B cell (primary cell): ENCODE data around the gene UTP25. TPM values are rescaled to one million over a fixed set of nuclear protein-coding genes. Genes with fewer than 3 reads are reported as not detected.

Experiments
- ATAC-seq: fragments of 200-7000 bp; cut with Tn5 transposase; one replicate; pipeline ENCODE4 v1.10.0; 2021; ENCODE audit warnings: low read depth, mild to moderate bottlenecking, moderate number of reproducible peaks, moderate library complexity
- CTCF ChIA-PET: fragments of 350-600 bp; sonication (Branson Sonifier 250); formaldehyde crosslinking; loops from one replicate; lab custom pipeline; 2021; ENCODE audit warnings: antibody characterized with exemption, inconsistent platforms; lab: Charles Lee
- POLR2A ChIA-PET: fragments of 350-600 bp; sonication (Branson Sonifier 250); formaldehyde crosslinking; loops from one replicate; lab custom pipeline; 2021; ENCODE audit warnings: antibody characterized with exemption; lab: Charles Lee
- DNase-seq: peaks from one replicate; pipeline ENCODE4 v3.0.0; 2013
- H2AFZ ChIP-seq: 2 replicates; pipeline ENCODE4 v1.6.1; 2012; ENCODE audit warnings: mild to moderate bottlenecking, low read depth, low read length; ENCODE audit not compliant: insufficient read depth, poor library complexity, severe bottlenecking
- H3K27ac ChIP-seq, 2 donors: 1 replicate in 1 of 2; 2 replicates in 1 of 2; pipeline ENCODE4 v1.5.1; 2012 to 2013; ENCODE audit warnings: low read length in 2 of 2, mild to moderate bottlenecking in 2 of 2, moderate library complexity in 1 of 2
- H3K27me3 ChIP-seq, 4 experiments: fragments of 200-600 bp in 1 of 4; sonication (generic) in 1 of 4; replicated peaks in 1 of 4; 1 replicate in 2 of 4; 2 replicates in 2 of 4; pipeline versions ENCODE4 v1.6.1 to v1.7.0; 2013 to 2016; ENCODE audit warnings: low read length in 3 of 4, mild to moderate bottlenecking in 2 of 4, mixed read lengths in 1 of 4, moderate library complexity in 1 of 4; ENCODE audit not compliant: insufficient read depth in 4 of 4, control insufficient read depth in 3 of 4; ENCODE audit errors: control extremely low read depth in 1 of 4
- H3K36me3 ChIP-seq, 2 experiments: replicated peaks in 1 of 2; 1 replicate in 1 of 2; 2 replicates in 1 of 2; pipeline versions ENCODE4 v1.6.1 to v1.7.1; 2013; ENCODE audit warnings: low read length in 1 of 2; ENCODE audit not compliant: insufficient read depth in 2 of 2, control insufficient read depth in 1 of 2; ENCODE audit errors: control extremely low read depth in 1 of 2, extremely low read depth in 1 of 2
- H3K4me1 ChIP-seq, 2 donors: fragments of 200-600 bp in 1 of 2; sonication (generic) in 1 of 2; 1 replicate in 1 of 2; 2 replicates in 1 of 2; pipeline versions ENCODE4 v1.5.1 to v1.6.1; 2013 to 2017; ENCODE audit warnings: low read length in 2 of 2; ENCODE audit not compliant: control insufficient read depth in 2 of 2, insufficient read depth in 2 of 2
- H3K4me2 ChIP-seq: replicated peaks from 2 replicates; pipeline ENCODE3; 2012; ENCODE audit warnings: mild to moderate bottlenecking, low read depth, low read length; ENCODE audit not compliant: poor library complexity, severe bottlenecking
- H3K4me3 ChIP-seq, 5 experiments: fragments of 200-600 bp in 1 of 5; sonication (generic) in 1 of 5; 1 replicate in 3 of 5; 2 replicates in 2 of 5; pipeline versions ENCODE4 v1.5.1 to v1.7.0; 2011 to 2016; ENCODE audit warnings: low read length in 4 of 5, mild to moderate bottlenecking in 4 of 5, low read depth in 2 of 5, control low read depth in 1 of 5, moderate library complexity in 1 of 5; ENCODE audit not compliant: insufficient read depth in 1 of 5; ENCODE audit errors: control extremely low read depth in 1 of 5, extremely low read depth in 1 of 5
- H3K79me2 ChIP-seq: fragments of 200-600 bp; sonication (generic); one replicate; pipeline ENCODE4 v1.6.0; 2016; ENCODE audit warnings: low read length; ENCODE audit not compliant: control insufficient read depth, insufficient read depth
- H3K9ac ChIP-seq: fragments of 200-600 bp; sonication (generic); 2 replicates; pipeline ENCODE4 v1.6.1; 2017; ENCODE audit warnings: mild to moderate bottlenecking, low read length, moderate library complexity
- H3K9me3 ChIP-seq, 3 donors: one replicate each; pipeline versions ENCODE4 v1.6.1 to v1.7.1; 2013; ENCODE audit warnings: low read length in 2 of 3; ENCODE audit not compliant: control insufficient read depth in 2 of 3, insufficient read depth in 1 of 3; ENCODE audit errors: control extremely low read depth in 1 of 3
- H4K20me1 ChIP-seq: 2 replicates; pipeline ENCODE4 v1.6.0; 2012; ENCODE audit warnings: mild to moderate bottlenecking, low read length; ENCODE audit not compliant: insufficient read depth, control insufficient read depth, poor library complexity, severe bottlenecking
- H3K27ac Mint-ChIP-seq: one replicate; pipeline ENCODE4 v1.8.0; 2021; ENCODE audit warnings: mixed read lengths
- H3K27me3 Mint-ChIP-seq: one replicate; pipeline ENCODE4 v1.8.0; 2021; ENCODE audit warnings: mixed read lengths
- H3K4me1 Mint-ChIP-seq: one replicate; pipeline ENCODE4 v1.8.0; 2021; ENCODE audit warnings: mixed read lengths
- H3K4me3 Mint-ChIP-seq: one replicate; pipeline ENCODE4 v1.8.0; 2021; ENCODE audit warnings: mixed read lengths
- H3K9me3 Mint-ChIP-seq: one replicate; pipeline ENCODE4 v1.8.0; 2022; ENCODE audit warnings: mixed read lengths; ENCODE audit not compliant: insufficient read depth
- EZH2 ChIP-seq: IDR thresholded peaks from 2 replicates; pipeline ENCODE4 v1.6.1; 2012; ENCODE audit warnings: borderline replicate concordance, low read depth, mild to moderate bottlenecking, moderate library complexity, low read length; ENCODE audit not compliant: insufficient read depth, poor library complexity, severe bottlenecking
- WGBS: methylation state at CpG from one replicate; pipeline ENCODE4 v1.1.5; 2013; ENCODE audit warnings: missing lambda C conversion rate; ENCODE audit not compliant: insufficient coverage; 5-methylcytosine and 5-hydroxymethylcytosine counted together
- intact Hi-C: fragments of 100-400 bp; cut with micrococcal nuclease; formaldehyde crosslinking; loops from one replicate; pipeline ENCODE4 v1.10.0; 2022
- polyA plus RNA-seq: library from polyadenylated mRNA; depleted of rRNA; stranded (reverse); fragments of >200 nt; gene quantifications from 2 replicates; pipeline ENCODE4 v1.2.3, GENCODE V29; 2012
- total RNA-seq, 2 donors: library from RNA; stranded (reverse); fragments of 120-200 nt in 1 of 2; gene quantifications; 1 replicate in 1 of 2; 2 replicates in 1 of 2; pipeline versions ENCODE4 v1.2.3 to v1.2.4, GENCODE V29; 2013 to 2022
- TF ChIP-seq, protein P1 (sequence below): fragments of 200-600 bp; IDR thresholded peaks from one replicate; pipeline ENCODE4 v1.8.0; 2022; ENCODE audit warnings: antibody characterized with exemption, mild to moderate bottlenecking

UTP25 gene
- total and polyA plus RNA-seq, 2 donors (not counting 1 experiment from before 2014, with no cell fraction given): 6.2 to 16.6 TPM

DNA sequence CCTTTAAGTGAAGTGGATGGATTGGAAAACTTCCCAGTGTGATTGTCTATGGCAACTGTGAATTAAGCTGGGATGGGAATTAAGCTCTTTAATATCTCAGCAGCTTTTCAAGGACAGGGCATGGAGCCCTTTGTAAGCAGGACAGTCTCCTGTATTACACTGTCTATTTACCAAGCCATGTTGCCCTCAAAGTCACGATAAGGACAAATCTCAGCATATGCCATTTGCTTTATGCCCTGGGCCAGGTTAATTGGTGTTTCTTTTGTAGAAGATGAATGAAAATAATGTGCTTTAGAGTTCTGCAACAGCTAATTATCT is 17.6 kb downstream of the UTP25 start:
- no peaks in the 10 kb centered on the region for H3K27me3 Mint-ChIP-seq
- POLR2A ChIA-PET: no interaction called here
- Histone ChIP-seq H3K9me3 (no peaks in the 10 kb centered on the region), H3K36me3 (peaks cover 19 to 92% of the 10 kb centered on the region in 2 experiments), H3K79me2 (peaks cover 6% of the 10 kb centered on the region), H4K20me1 (peaks cover 12% of the 10 kb centered on the region), H2AFZ (no peak overlapping the region), H3K4me1 (no peaks in the 10 kb centered on the region), H3K27ac (no peak overlapping the region), H3K9ac (no peak overlapping the region), H3K4me2 (no peak overlapping the region), H3K27me3 (no peaks in the 10 kb centered on the region), H3K4me3 (no peak overlapping the region)
- H3K4me1 Mint-ChIP-seq: peaks cover 4% of the 10 kb centered on the region
- H3K4me3 Mint-ChIP-seq: no peak overlapping the region
- TF ChIP-seq EZH2: no peak
- TF ChIP-seq, protein P1, sequence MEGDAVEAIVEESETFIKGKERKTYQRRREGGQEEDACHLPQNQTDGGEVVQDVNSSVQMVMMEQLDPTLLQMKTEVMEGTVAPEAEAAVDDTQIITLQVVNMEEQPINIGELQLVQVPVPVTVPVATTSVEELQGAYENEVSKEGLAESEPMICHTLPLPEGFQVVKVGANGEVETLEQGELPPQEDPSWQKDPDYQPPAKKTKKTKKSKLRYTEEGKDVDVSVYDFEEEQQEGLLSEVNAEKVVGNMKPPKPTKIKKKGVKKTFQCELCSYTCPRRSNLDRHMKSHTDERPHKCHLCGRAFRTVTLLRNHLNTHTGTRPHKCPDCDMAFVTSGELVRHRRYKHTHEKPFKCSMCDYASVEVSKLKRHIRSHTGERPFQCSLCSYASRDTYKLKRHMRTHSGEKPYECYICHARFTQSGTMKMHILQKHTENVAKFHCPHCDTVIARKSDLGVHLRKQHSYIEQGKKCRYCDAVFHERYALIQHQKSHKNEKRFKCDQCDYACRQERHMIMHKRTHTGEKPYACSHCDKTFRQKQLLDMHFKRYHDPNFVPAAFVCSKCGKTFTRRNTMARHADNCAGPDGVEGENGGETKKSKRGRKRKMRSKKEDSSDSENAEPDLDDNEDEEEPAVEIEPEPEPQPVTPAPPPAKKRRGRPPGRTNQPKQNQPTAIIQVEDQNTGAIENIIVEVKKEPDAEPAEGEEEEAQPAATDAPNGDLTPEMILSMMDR: no peak
- H3K9me3 Mint-ChIP-seq: no peaks in the 10 kb centered on the region
- no peak overlapping the region for H3K27ac Mint-ChIP-seq
- CTCF ChIA-PET: interaction anchor here (0.7 to 2.0 kb wide), 2 partner anchors 15 to 77 kb away, joined by 3 to 7 read pairs; no protein-coding TSS in a partner anchor
- intact Hi-C loops: no loop called here
- no CpG with 5 or more reads among the region's 1 CpG for WGBS
- no peak for DNase-seq
- ATAC-seq: no peak

DNA sequence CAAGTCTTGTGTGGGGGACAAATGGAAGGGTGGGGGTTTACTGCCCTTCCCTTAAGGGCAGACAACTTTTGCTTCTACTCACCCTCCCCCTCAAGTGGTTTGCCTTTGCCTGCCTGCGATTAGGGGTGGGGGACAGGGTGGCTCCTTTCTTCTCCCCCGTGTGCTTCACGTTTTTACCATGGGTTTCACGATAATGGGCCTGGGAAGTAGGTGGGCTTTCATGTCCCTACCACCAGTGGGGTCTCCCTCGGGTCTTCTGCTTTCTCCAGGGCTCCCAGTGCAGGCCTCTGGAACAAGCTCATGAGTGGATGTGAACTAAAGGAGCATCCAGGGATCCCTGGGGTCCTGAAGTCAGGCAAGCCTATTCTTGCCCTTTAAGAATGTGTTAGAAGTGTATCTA is 21.6 kb downstream of the UTP25 start:
- CTCF ChIA-PET: interaction anchor here (0.9 to 2.2 kb wide), 4 partner anchors 9 to 27 kb away, joined by 3 to 10 read pairs (median 6); no protein-coding TSS in a partner anchor
- no peak overlapping the region for H3K9ac ChIP-seq
- DNase-seq (no peak), ATAC-seq (no peak)
- Mint-ChIP-seq H3K27ac (no peak overlapping the region), H3K9me3 (no peaks in the 10 kb centered on the region), H3K4me3 (no peak overlapping the region), H3K27me3 (no peaks in the 10 kb centered on the region), H3K4me1 (peaks cover 7% of the 10 kb centered on the region)
- peaks cover 7% of the 10 kb centered on the region for H4K20me1 ChIP-seq
- no peak overlapping the region for H3K4me3 ChIP-seq
- POLR2A ChIA-PET: no interaction called here
- H3K79me2 ChIP-seq: peaks cover 6% of the 10 kb centered on the region
- 100% methylated on average over 1 of the region's 5 CpGs for WGBS
- H3K4me1 ChIP-seq: no peaks in the 10 kb centered on the region
- no peaks in the 10 kb centered on the region for H3K27me3 ChIP-seq
- no peak overlapping the region for H2AFZ ChIP-seq
- no peak overlapping the region for H3K27ac ChIP-seq
- no peaks in the 10 kb centered on the region for H3K9me3 ChIP-seq
- H3K4me2 ChIP-seq: no peak overlapping the region
- intact Hi-C loops: no loop called here
- H3K36me3 ChIP-seq: peaks cover 8 to 91% of the 10 kb centered on the region in 2 experiments
- TF ChIP-seq, protein P1: no peak
- TF ChIP-seq EZH2: no peak
